ENCODE data around the gene TAF9. TPM values are rescaled to one million over a fixed set of nuclear protein-coding genes. Genes with fewer than 3 reads are reported as not detected.
"Not testable (repeated sequence)": the region's sequence is repeated elsewhere in the genome, so short reads cannot be mapped to it uniquely, and the experiment has no call there.

Gene TAF9, protein sequence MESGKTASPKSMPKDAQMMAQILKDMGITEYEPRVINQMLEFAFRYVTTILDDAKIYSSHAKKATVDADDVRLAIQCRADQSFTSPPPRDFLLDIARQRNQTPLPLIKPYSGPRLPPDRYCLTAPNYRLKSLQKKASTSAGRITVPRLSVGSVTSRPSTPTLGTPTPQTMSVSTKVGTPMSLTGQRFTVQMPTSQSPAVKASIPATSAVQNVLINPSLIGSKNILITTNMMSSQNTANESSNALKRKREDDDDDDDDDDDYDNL
- total RNA-seq = 31.7 TPM

GRCh38 chr5:69369340-69370121 is at the start of gene TAF9, which contains the start of the genes AK6 and RAD17:
Gene TAF9 (minus strand): TSS chr5:69369520. CDS start chr5:69365737, 3,783 bp downstream.
Gene AK6 (minus strand): TSS chr5:69369520. CDS start chr5:69369490, 30 bp downstream.
Gene RAD17 (plus strand): TSS chr5:69369818. CDS start chr5:69372209, 2,391 bp downstream.
- DNase-seq (ENCODE audit: low spot score) = peak; percentile 93

DNA sequence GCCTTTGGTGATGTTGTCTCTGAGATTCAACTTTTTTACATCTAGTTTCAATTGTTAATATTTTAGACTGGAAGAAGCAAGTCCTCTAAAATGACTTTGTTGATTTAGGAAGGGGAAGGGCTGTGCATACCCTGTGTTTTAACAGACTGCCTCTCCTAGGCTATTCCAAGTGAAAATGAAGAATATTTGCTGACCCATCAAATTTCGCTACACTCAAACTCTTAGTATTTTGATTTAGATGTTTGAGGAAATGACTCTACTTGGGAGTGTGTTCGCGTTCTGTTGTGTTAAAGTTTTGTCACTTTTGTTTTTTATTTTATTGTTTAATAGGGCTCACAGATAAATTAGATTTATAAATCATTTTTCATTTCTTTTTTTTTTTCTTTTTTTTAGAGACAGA is 49.2 kb upstream of the TAF9 start:
- DNase-seq (ENCODE audit: low spot score) = no peak

DNA sequence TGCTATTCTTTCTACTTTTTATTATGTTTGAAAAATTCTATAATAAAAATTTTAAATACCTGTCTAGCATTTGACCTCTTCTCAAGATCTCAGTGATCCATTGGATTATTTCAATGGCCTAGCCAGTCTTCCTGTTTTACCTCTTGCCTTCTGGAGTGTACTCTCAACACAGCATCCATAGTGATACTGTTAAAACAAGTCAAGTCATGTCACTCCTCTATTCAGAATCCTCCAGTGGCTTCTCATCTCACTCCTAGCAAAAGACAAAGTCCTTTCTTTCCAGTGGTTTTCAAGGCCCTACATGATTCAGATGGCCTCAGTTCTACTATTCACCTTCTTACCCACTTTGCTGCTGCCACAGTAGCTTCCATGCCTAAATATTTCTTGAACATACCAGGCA is 47.4 kb upstream of the TAF9 start:
- no peak for DNase-seq (ENCODE audit: low spot score)

DNA sequence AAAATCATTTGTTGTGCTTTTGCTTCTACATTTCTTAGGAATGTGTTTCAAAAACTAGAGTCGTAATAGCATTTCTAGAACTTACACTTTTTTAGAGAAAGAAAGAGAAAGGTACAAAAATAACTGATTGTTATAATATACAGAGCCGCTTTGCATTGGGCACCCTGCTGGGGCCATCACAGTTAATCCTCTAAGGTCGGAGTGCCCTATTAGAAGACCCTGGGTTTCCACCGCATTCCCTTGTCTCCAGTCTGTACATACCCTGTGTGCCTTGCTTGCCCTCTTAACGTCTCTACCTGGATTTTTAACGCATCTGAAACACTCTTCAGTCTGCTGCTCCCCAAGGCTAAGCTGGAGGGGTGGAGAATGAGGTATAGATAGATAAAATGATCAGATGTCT is 46.9 kb upstream of the TAF9 start:
- no peak for DNase-seq (ENCODE audit: low spot score)

DNA sequence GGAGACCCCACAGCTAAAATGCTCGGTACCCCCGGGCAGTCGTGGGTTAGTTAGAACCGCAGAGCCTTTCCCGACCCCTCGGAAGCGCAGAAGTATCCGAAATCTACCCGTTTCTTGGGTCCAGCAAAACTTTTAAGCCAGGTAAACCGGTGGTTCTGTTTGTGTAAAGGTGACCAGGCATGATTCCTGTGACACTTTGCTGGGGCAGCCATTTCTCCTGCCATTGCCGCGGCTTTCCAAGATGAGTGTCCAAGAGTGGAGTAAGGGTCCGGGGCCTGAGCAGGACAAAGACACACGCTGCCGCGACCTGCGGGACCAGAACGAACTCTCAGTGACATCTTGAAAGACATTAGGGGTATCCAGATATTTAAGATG is 46.3 kb upstream of the TAF9 start:
- DNase-seq (ENCODE audit: low spot score) = peak; percentile 16

DNA sequence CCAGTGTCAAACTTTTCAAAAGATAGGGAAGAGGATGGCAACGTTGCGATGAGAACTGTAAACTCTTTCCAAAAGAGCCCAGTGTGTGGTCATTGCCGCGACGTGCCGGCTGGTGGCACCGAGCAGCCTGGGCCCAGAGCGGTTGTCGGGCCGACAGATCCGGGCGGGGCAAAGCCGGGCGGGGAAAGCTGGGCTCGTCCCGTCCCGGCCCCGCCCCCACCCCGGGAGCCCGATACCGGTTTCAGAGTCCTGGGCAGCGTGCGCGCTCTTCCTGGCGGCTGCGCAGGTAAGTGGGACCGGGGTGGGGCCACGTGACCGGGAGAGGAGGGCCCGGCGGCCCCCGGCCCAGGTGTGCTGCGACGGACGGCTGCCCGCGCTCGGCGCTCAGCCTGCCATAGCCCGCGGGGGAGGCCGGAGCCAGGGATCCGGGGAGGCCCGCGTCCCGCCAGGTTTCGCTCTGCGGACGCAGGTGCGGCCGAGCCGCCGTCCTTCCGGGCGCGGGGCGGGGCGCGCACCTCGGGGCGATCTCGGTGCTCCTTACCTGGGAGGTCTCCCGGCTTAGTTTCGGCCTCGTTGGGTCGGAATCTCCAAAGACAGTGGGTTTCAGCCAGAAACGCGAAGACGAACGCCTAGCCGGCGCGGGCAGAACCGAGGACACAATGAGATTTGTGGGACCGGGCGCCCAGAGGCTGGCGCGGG is 45.7 kb upstream of the TAF9 start, which contains the start of gene MARVELD2:
Gene MARVELD2, plus strand, starts transcription at position 232 of the 699 bp plus-strand sequence. CDS start 4,270 bp downstream, outside the sequence.
- peak; percentile 92 for DNase-seq (ENCODE audit: low spot score)

- no peak for DNase-seq (ENCODE audit: low spot score)
Observed at GRCh38 chr5:69404659-69405330, 35.5 kb upstream of the TAF9 start.

DNA sequence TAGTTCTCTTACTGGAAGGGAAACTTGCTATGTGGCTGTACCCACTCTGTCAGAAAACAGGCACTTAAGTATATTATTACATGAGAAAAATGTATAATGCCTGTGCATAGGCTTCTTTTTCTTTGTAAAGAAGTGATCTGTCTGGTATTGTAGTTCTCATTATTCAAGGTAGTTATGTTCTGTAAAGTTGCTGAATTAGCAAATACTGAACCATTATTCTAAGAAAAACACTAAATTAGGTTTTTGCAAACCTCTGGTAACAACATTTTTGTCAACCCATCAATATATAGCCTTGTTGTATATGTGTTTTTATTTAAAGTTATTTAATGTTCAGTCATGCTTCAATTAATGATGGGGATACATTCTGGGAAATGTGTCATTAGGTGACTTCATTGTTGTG is 9.1 kb upstream of the TAF9 start:
- DNase-seq (ENCODE audit: low spot score) = no peak

DNA sequence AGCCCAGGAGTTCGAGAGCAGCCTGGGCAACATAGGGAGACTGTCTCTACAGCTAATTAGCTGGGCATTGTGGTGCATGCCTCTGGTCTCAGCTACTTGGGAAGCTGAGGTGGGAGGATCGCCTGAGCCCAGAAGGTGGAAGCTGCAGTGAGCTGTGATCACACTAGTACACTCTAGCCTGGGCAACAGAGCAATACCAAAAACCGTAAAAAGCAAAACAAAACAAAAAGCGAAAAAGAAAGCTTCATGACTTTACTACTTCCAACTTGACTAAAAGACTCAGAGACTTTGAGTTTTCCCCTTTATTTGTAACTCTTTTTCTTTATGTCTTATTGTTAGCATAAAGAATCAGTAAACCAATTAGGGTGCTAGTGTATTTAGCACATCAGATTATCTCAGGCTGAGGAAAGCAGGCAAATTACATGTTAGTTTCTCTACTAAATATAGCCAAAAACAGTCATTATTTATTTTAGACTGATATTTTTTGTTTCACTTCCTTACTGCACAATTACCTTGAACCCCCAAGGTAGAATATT is 5.7 kb upstream of the TAF9 start:
- DNase-seq (ENCODE audit: low spot score) = no peak

DNA sequence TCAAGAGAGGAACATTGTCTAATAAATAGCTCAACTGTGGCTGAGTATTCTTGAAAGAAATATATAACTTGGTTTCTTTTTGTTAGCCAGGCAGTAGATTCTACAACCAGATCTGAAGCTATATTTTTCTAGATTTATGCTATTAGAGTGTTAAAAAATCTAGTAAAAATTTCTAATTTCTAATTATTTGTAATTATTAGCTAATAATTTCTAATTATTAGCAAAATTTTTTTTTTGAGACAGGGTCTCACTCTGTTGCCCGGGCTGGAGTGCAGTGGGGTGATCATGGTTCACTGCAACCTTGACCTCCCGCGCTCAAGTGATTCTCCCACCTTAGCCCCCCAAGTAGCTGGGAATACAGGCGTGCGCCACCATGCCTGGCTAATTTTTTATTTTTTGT is 3.1 kb upstream of the TAF9 start:
- DNase-seq (ENCODE audit: low spot score) = no peak

- DNase-seq (ENCODE audit: low spot score) = not testable (repeated sequence)
Observed at GRCh38 chr5:69370335-69370734, 1.0 kb upstream of the TAF9 start.

DNA sequence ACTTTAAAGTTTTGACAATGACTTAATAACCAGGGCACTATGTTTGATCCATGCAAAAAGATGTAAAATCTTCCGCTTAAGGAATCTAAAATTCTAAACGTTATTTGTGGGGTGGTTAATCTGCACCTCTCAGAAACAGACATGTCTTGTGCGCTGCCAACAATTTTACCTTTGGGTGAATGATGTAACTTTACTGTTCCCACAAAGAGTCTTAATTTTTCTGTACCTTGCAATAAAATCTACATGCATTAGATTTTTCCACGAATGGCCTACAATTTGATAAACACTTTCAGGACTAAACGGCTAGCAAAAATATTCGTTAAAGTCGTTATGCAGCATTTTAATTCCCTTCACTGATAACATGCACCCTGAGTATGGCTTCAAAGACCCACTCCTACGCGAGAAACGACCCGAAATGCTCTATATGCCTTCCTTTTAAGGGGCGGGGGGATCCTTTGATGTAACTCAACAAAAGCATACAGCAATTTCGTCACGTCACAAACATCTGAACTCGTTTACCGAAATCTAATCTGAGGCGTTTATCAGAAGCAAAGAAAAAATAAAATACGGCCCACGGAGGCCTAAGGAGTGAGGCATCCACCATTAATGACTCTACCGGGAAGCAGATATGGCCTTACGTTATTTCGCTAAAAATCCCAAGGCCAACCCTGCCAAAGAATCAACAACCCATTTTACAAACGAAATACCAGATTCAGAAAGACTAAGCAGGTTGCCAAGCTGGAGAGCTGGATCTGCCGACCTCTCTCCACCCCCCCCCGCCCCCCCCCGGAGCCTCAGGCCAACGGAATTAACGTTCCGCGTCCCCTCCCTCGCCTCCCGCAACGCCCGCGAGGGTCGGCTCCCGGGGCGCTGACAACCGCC is 621 bp downstream of the TAF9 start:
- DNase-seq (ENCODE audit: low spot score) = no peak

GRCh38 chr5:69367697-69368279 is 1.5 kb downstream of the TAF9 start:
- DNase-seq (ENCODE audit: low spot score) = no peak

- no peak for DNase-seq (ENCODE audit: low spot score)
Observed at GRCh38 chr5:69364850-69365249, 4.5 kb downstream of the TAF9 start.

DNA sequence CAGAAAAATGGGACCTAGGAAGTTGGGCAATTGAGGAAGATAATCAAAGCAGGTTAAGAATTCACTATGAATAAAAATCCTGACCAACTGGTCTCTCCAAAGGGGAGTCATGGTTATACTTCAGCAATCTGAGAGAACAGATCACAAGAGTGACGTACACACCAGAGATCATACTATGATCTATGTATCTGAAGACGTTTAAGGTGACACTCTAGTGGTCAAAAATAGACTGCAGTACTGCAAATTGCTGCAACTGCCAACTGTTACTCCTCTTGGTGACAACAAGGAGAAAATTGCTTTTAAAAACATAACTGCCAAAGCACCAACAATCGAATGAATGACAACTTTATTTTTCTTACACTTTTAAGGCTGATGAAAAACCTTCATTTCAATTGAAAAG is 4.9 kb downstream of the TAF9 start:
- no peak for DNase-seq (ENCODE audit: low spot score)

DNA sequence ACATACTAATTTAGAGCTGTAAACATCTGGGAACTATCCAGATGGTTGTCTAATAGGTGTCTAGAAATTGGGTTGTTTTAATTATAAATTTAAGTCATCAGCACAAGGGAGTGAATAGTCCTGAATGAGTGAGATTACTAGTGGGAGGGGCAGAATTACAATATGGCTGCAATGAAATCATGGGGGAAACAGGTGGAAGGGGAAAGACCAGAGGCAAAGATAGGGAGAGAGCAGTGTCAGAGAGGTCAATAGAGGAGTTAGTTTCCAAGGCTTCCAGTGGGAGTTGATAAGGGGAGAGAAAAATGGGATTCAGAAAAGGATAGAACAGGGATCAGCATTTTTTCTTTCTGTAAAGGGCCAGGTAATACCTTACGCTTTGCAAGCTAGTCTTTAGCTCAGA is 8.9 kb downstream of the TAF9 start:
- DNase-seq (ENCODE audit: low spot score) = no peak

DNA sequence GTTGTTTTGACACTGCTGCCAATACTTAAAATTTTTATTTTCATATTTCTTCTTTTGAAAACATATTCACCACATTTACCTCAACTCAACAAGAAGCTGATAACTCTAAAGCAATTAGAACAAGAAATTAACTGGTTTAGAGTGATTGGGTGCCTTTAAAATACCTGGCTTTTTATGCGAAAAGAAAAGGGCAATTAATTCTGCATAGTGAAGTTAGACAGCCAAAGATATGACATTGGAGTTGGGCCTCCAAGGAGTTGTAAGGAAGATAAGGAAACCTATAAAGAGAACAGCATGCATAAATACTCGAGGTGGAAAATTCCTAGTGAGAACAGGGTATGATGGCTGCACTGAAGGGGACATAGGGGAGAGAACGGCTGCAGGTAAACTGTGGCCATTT is 9.6 kb downstream of the TAF9 start:
- DNase-seq (ENCODE audit: low spot score) = no peak

- no peak for DNase-seq (ENCODE audit: low spot score)
Observed at GRCh38 chr5:69350664-69351063, 18.7 kb downstream of the TAF9 start.

GRCh38 chr5:69343083-69343482 is 26.2 kb downstream of the TAF9 start:
- no peak for DNase-seq (ENCODE audit: low spot score)

- no peak for DNase-seq (ENCODE audit: low spot score)
Observed at GRCh38 chr5:69341520-69342161, 27.7 kb downstream of the TAF9 start.

Data from mucosa of gallbladder (tissue), 1 donor.